GM12872 (cell line): ENCODE results near the gene VEGFA.

Experiments
- CTCF ChIP-seq: IDR thresholded peaks from 3 replicates; pipeline ENCODE4 v1.5.1; 2011; ENCODE audit warnings: low read depth, mild to moderate bottlenecking, low read length, moderate library complexity; ENCODE audit not compliant: insufficient read depth

VEGFA gene

GRCh38 chr6:43780941-43781928, 11.2 kb downstream of the VEGFA start:
- no peak for TF ChIP-seq CTCF

- TF ChIP-seq CTCF: no peak
Observed at GRCh38 chr6:43781941-43782704, 12.1 kb downstream of the VEGFA start.

GRCh38 chr6:43782764-43783513, 12.9 kb downstream of the VEGFA start:
- TF ChIP-seq CTCF: no peak

- TF ChIP-seq CTCF: no peak
Observed at GRCh38 chr6:43784049-43784855, 14.2 kb downstream of the VEGFA start.

- no peak for TF ChIP-seq CTCF
Observed at GRCh38 chr6:43785220-43785752, 15.3 kb downstream of the VEGFA start.

- no peak for TF ChIP-seq CTCF
Observed at GRCh38 chr6:43785904-43786303, 15.9 kb downstream of the VEGFA start.
